Effector CD4-positive, alpha-beta T cell (primary cell): ENCODE data around the gene ALDH16A1.

ENCODE experiments used
- DNase-seq: peaks from one replicate; pipeline ENCODE4 v3.0.0-alpha.2; 2020

The ALDH16A1 gene

GRCh38 chr19:49490287-49491029, 37.4 kb downstream of the ALDH16A1 start:
- DNase-seq = no peak

- DNase-seq = no peak
Observed at GRCh38 chr19:49491030-49491803, 38.2 kb downstream of the ALDH16A1 start.

GRCh38 chr19:49491804-49492572, 39.0 kb downstream of the ALDH16A1 start:
- no peak for DNase-seq

- no peak for DNase-seq
Observed at GRCh38 chr19:49492573-49493405, 39.8 kb downstream of the ALDH16A1 start.

- DNase-seq = no peak
Observed at GRCh38 chr19:49496574-49497008, 43.6 kb downstream of the ALDH16A1 start.

GRCh38 chr19:49497047-49497788, 44.2 kb downstream of the ALDH16A1 start:
- DNase-seq = peak; percentile 71

GRCh38 chr19:49497789-49498103, 44.7 kb downstream of the ALDH16A1 start:
- DNase-seq = no peak

GRCh38 chr19:49498475-49498874, 45.5 kb downstream of the ALDH16A1 start:
- no peak for DNase-seq

- DNase-seq = no peak
Observed at GRCh38 chr19:49499030-49499670, 46.1 kb downstream of the ALDH16A1 start.

GRCh38 chr19:49502866-49503581, 50.0 kb downstream of the ALDH16A1 start:
- DNase-seq = peak; percentile 29

- no peak for DNase-seq
Observed at GRCh38 chr19:49503582-49503962, 50.5 kb downstream of the ALDH16A1 start.

GRCh38 chr19:49506575-49507105, 53.6 kb downstream of the ALDH16A1 start:
- peak; percentile 74 for DNase-seq

GRCh38 chr19:49507803-49508494, 54.9 kb downstream of the ALDH16A1 start:
- no peak for DNase-seq

- DNase-seq = no peak
Observed at GRCh38 chr19:49512970-49513745, 60.1 kb downstream of the ALDH16A1 start.

- DNase-seq = no peak
Observed at GRCh38 chr19:49513746-49514118, 60.7 kb downstream of the ALDH16A1 start.

GRCh38 chr19:49514151-49514550, 61.1 kb downstream of the ALDH16A1 start:
- no peak for DNase-seq

- DNase-seq = no peak
Observed at GRCh38 chr19:49515767-49516166, 62.7 kb downstream of the ALDH16A1 start.

GRCh38 chr19:49518033-49518432, 65.0 kb downstream of the ALDH16A1 start:
- no peak for DNase-seq
